SK-N-SH treated with all-trans-retinoic acid at 6 μM for 48 hours (cell line): ENCODE measurements around the gene CFAP299.
"Not testable (repeated sequence)": the region's sequence is repeated elsewhere in the genome, so short reads cannot be mapped to it uniquely, and the experiment has no call there.

Source experiments
- ATAC-seq: fragments of 200-7000 bp; cut with Tn5 transposase; 3 replicates; pipeline ENCODE4 v1.9.1; 2020; ENCODE audit warnings: mild to moderate bottlenecking, moderate library complexity
- ARNTL ChIP-seq: fragments of 450-650 bp; formaldehyde crosslinking; IDR thresholded peaks from 2 replicates; pipeline ENCODE4 v1.5.0; 2020; ENCODE audit warnings: low read depth, mild to moderate bottlenecking, moderate library complexity, borderline replicate concordance
- BACH2 ChIP-seq: fragments of 250-450 bp; sonication (Bioruptor Pico); IDR thresholded peaks from 2 replicates; pipeline ENCODE4 v1.9.0; 2021; ENCODE audit warnings: mild to moderate bottlenecking, borderline replicate concordance
- CSRNP3 ChIP-seq: fragments of 250-450 bp; sonication (Bioruptor Pico); IDR thresholded peaks from 2 replicates; pipeline ENCODE4 v1.5.1; 2021; ENCODE audit warnings: mild to moderate bottlenecking, moderate library complexity
- ESRRG ChIP-seq: fragments of 250-450 bp; sonication (Bioruptor Pico); IDR thresholded peaks from 2 replicates; pipeline ENCODE4 v1.6.1; 2021; ENCODE audit warnings: mild to moderate bottlenecking
- GLIS3 ChIP-seq: fragments of 250-450 bp; sonication (Bioruptor Pico); IDR thresholded peaks from 2 replicates; pipeline ENCODE4 v1.5.0; 2020; ENCODE audit warnings: mild to moderate bottlenecking, moderate library complexity
- ISL1 ChIP-seq: fragments of 250-450 bp; sonication (Bioruptor Pico); IDR thresholded peaks from 2 replicates; pipeline ENCODE4 v2.1.2; 2022; ENCODE audit warnings: mild to moderate bottlenecking, moderate library complexity
- POU6F1 ChIP-seq: fragments of 250-450 bp; sonication (Bioruptor Pico); IDR thresholded peaks from 2 replicates; pipeline ENCODE4 v1.8.0; 2021; ENCODE audit warnings: low read depth, mild to moderate bottlenecking, moderate library complexity, borderline replicate concordance
- PPARA ChIP-seq: fragments of 250-450 bp; sonication (Bioruptor Pico); IDR thresholded peaks from 2 replicates; pipeline ENCODE4 v1.5.0; 2020; ENCODE audit warnings: mild to moderate bottlenecking, borderline replicate concordance
- RARB ChIP-seq: fragments of 250-450 bp; sonication (Bioruptor Pico); IDR thresholded peaks from 2 replicates; pipeline ENCODE4 v1.8.0; 2021; ENCODE audit warnings: mild to moderate bottlenecking, moderate library complexity
- SNAI2 ChIP-seq: fragments of 250-450 bp; sonication (Bioruptor Pico); IDR thresholded peaks from 2 replicates; pipeline ENCODE4 v1.5.0; 2020; ENCODE audit warnings: mild to moderate bottlenecking, moderate library complexity
- TCF4 ChIP-seq: fragments of 250-450 bp; sonication (Bioruptor Pico); IDR thresholded peaks from 2 replicates; pipeline ENCODE4 v1.8.0; 2021; ENCODE audit warnings: mild to moderate bottlenecking, moderate library complexity, borderline replicate concordance
- TOX ChIP-seq: fragments of 250-450 bp; sonication (Bioruptor Pico); IDR thresholded peaks from 2 replicates; pipeline ENCODE4 v1.8.0; 2021; ENCODE audit warnings: mild to moderate bottlenecking, moderate library complexity, borderline replicate concordance
- TSHZ2 ChIP-seq: fragments of 250-450 bp; sonication (Bioruptor Pico); IDR thresholded peaks from 2 replicates; pipeline ENCODE4 v1.5.0; 2020; ENCODE audit warnings: mild to moderate bottlenecking, moderate library complexity
- ZC3H10 ChIP-seq: fragments of 250-450 bp; sonication (Bioruptor Pico); IDR thresholded peaks from 2 replicates; pipeline ENCODE4 v1.5.1; 2021; ENCODE audit warnings: mild to moderate bottlenecking, moderate library complexity
- ZFP30 ChIP-seq: fragments of 450-650 bp; formaldehyde crosslinking; IDR thresholded peaks from 2 replicates; pipeline ENCODE4 v1.5.0; 2022; ENCODE audit warnings: mild to moderate bottlenecking, moderate library complexity
- ZNF565 ChIP-seq: fragments of 450-650 bp; formaldehyde crosslinking; conservative IDR thresholded peaks from 2 replicates; pipeline ENCODE4 v1.5.0; 2020; ENCODE audit warnings: low read depth, mild to moderate bottlenecking, moderate library complexity
- ZNF70 ChIP-seq: fragments of 450-650 bp; formaldehyde crosslinking; IDR thresholded peaks from 2 replicates; pipeline ENCODE4 v1.5.0; 2020; ENCODE audit warnings: mild to moderate bottlenecking, moderate library complexity
- ZNF8 ChIP-seq: fragments of 450-650 bp; formaldehyde crosslinking; IDR thresholded peaks from 2 replicates; pipeline ENCODE4 v1.5.0; 2020; ENCODE audit warnings: mild to moderate bottlenecking, moderate library complexity
- TF ChIP-seq, protein P1 (sequence below): fragments of 250-450 bp; sonication (Bioruptor Pico); IDR thresholded peaks from 2 replicates; pipeline ENCODE4 v1.8.0; 2020; ENCODE audit warnings: mild to moderate bottlenecking, moderate library complexity, borderline replicate concordance
- TF ChIP-seq, protein P2 (sequence below): fragments of 250-450 bp; sonication (Bioruptor Pico); IDR thresholded peaks from 2 replicates; pipeline ENCODE4 v1.5.1; 2020; ENCODE audit warnings: low read depth, mild to moderate bottlenecking, moderate library complexity

The CFAP299 gene

DNA sequence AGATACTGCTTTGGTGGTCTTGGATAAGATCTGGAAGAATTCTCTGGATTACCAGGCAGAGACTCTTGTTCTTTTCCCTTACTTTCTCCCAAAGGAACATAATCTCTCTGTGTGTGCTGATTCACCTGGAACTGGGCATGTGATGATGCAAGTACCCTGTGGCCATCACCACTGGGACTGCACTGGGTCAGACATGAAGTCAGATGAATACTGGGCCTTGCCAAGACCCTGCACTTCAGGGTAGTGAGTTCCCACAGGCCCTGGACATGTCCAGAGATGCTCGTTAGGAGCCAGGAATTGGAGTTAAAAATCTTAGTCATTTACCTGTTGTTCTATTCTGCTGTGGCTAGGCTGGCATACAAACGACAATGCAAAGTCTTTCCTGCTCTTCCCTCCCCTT lies 404.8 kb downstream of the CFAP299 start:
- no peak for TF ChIP-seq PPARA (CRISPR knock-in tag)
- TF ChIP-seq, protein P1, sequence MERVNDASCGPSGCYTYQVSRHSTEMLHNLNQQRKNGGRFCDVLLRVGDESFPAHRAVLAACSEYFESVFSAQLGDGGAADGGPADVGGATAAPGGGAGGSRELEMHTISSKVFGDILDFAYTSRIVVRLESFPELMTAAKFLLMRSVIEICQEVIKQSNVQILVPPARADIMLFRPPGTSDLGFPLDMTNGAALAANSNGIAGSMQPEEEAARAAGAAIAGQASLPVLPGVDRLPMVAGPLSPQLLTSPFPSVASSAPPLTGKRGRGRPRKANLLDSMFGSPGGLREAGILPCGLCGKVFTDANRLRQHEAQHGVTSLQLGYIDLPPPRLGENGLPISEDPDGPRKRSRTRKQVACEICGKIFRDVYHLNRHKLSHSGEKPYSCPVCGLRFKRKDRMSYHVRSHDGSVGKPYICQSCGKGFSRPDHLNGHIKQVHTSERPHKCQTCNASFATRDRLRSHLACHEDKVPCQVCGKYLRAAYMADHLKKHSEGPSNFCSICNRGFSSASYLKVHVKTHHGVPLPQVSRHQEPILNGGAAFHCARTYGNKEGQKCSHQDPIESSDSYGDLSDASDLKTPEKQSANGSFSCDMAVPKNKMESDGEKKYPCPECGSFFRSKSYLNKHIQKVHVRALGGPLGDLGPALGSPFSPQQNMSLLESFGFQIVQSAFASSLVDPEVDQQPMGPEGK (CRISPR knock-in tag): no peak
- no peak for TF ChIP-seq TCF4 (CRISPR knock-in tag)
- TF ChIP-seq TOX (CRISPR knock-in tag): no peak
- TF ChIP-seq RARB (CRISPR knock-in tag): no peak
- no peak for ATAC-seq

DNA sequence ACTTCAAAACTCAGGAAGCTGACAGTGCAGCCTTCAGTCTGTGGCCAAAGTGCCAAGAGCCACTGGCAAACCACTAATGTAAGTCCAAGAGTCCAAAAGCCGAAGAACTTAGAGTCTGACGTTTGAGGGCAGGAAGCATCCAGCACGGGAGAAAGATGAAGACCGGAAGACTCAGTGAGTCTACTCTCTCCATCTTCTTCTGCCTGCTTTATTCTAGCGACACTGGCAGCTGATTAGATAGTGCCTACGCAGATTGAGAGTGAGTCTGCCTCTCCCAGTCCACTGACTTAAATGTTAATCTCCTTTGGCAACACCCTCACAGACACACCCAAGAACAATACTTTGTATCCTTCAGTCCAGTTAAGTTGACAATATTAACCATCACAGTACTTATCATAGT lies 414.0 kb downstream of the CFAP299 start:
- ATAC-seq: not testable (repeated sequence)

DNA sequence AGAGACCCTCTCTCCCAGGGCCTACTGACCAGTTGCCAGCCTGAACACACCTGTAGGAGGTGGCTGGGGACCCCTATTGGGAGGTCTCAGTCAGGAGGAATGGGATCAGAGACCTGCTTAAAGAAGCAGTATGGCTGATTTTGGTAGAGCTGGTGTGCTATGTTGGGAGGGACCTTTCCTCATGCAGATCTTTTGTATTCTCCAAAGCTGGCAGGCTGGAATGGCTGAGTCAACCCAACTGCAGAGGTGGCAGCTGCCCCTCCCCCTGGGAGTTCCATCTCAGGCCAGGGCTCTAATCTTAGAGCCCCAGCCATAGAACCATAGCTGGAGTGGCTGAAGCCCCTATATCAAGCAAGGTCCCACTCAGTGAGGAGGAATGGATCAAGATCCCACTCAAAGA lies 415.7 kb downstream of the CFAP299 start:
- ATAC-seq: no peak
- no peak for TF ChIP-seq PPARA (CRISPR knock-in tag)
- TF ChIP-seq, all 23 proteins: peak for 0

- TF ChIP-seq ARNTL: no peak
- no peak for TF ChIP-seq ISL1 (CRISPR knock-in tag)
- no peak for TF ChIP-seq BACH2 (CRISPR knock-in tag)
- TF ChIP-seq ZFP30 (CRISPR knock-in tag): no peak
- no peak for TF ChIP-seq TSHZ2 (CRISPR knock-in tag)
- no peak for TF ChIP-seq ESRRG (CRISPR knock-in tag)
- TF ChIP-seq GLIS3 (CRISPR knock-in tag): no peak
- no peak for TF ChIP-seq CSRNP3 (CRISPR knock-in tag)
- TF ChIP-seq ZNF8: no peak
- TF ChIP-seq PPARA (CRISPR knock-in tag): no peak
- TF ChIP-seq, protein P2, sequence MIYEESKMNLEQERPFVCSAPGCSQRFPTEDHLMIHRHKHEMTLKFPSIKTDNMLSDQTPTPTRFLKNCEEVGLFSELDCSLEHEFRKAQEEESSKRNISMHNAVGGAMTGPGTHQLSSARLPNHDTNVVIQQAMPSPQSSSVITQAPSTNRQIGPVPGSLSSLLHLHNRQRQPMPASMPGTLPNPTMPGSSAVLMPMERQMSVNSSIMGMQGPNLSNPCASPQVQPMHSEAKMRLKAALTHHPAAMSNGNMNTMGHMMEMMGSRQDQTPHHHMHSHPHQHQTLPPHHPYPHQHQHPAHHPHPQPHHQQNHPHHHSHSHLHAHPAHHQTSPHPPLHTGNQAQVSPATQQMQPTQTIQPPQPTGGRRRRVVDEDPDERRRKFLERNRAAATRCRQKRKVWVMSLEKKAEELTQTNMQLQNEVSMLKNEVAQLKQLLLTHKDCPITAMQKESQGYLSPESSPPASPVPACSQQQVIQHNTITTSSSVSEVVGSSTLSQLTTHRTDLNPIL (CRISPR knock-in tag): no peak
- no peak for TF ChIP-seq TCF4 (CRISPR knock-in tag)
- TF ChIP-seq POU6F1: no peak
- TF ChIP-seq RARB (CRISPR knock-in tag): no peak
- no peak for TF ChIP-seq ZC3H10
- no peak for TF ChIP-seq TOX (CRISPR knock-in tag)
- no peak for TF ChIP-seq ZNF565 (CRISPR knock-in tag)
- TF ChIP-seq ZNF70 (CRISPR knock-in tag): no peak
- TF ChIP-seq, protein P1 (CRISPR knock-in tag): no peak
- TF ChIP-seq SNAI2 (CRISPR knock-in tag): no peak
- no peak for ATAC-seq
Measured at GRCh38 chr4:80767944-80768343, 432.4 kb downstream of the CFAP299 start.
